ENCODE results near the gene FLNA.

- TF ChIP-seq TEAD4 (IDR thresholded peaks at IDR 0.05) = no peak
- no peak for TF ChIP-seq YY1 (IDR thresholded peaks at IDR 0.05; ENCODE audit: low read depth)
- no peak for TF ChIP-seq TAF1 (IDR thresholded peaks at IDR 0.05; ENCODE audit: low read depth)
- TF ChIP-seq EGR1 (IDR thresholded peaks at IDR 0.05) = no peak
- no peak for TF ChIP-seq REST (IDR thresholded peaks at IDR 0.05; ENCODE audit: low read depth)
- no peak for TF ChIP-seq TCF12 (IDR thresholded peaks at IDR 0.05; ENCODE audit: low read depth)
- no peak for TF ChIP-seq USF1 (IDR thresholded peaks at IDR 0.05)
- no peak for TF ChIP-seq EP300 (IDR thresholded peaks at IDR 0.05; ENCODE audit: borderline replicate concordance)
- no peak for TF ChIP-seq MAX (IDR thresholded peaks at IDR 0.05)
- no peak for TF ChIP-seq CREB1 (IDR thresholded peaks at IDR 0.05; ENCODE audit: low read depth)
- TF ChIP-seq CEBPB (IDR thresholded peaks at IDR 0.05) = no peak
- TF ChIP-seq NFIC (IDR thresholded peaks at IDR 0.05) = no peak
- TF ChIP-seq ZBTB7A (IDR thresholded peaks at IDR 0.05; ENCODE audit: low read depth) = no peak
These were observed 811 bp downstream of the FLNA start for GRCh38 chrX:154373340-154374306.

Data from Ishikawa (cell line).